Measurements from ENCODE around the gene S100A8. TPM values are rescaled to one million over a fixed set of nuclear protein-coding genes. Genes with fewer than 3 reads are reported as not detected.

S100A8 gene
- total RNA-seq, 4 donors from 2014 or later, result 13.6 to 129 (median 20.6) TPM

GRCh38 chr1:153345187-153346076 is 45.4 kb downstream of the S100A8 start:
- TF ChIP-seq CTCF (IDR thresholded peaks at IDR 0.05; ENCODE audit: low read depth), result no peak

GRCh38 chr1:153344718-153345025 is 46.2 kb downstream of the S100A8 start:
- no peak for TF ChIP-seq CTCF (IDR thresholded peaks at IDR 0.05; ENCODE audit: low read depth)

GRCh38 chr1:153343811-153344717 is 46.8 kb downstream of the S100A8 start:
- TF ChIP-seq CTCF (IDR thresholded peaks at IDR 0.05; ENCODE audit: low read depth), result no peak

GRCh38 chr1:153343040-153343681 is 47.7 kb downstream of the S100A8 start:
- no peak for TF ChIP-seq CTCF (IDR thresholded peaks at IDR 0.05; ENCODE audit: low read depth)

GRCh38 chr1:153342178-153342577 is 48.7 kb downstream of the S100A8 start:
- TF ChIP-seq CTCF (IDR thresholded peaks at IDR 0.05; ENCODE audit: low read depth), result no peak

GRCh38 chr1:153341431-153341934 is 49.4 kb downstream of the S100A8 start:
- no peak for TF ChIP-seq CTCF (IDR thresholded peaks at IDR 0.05; ENCODE audit: low read depth)

Data from subcutaneous adipose tissue (tissue), 4 donors.